Activated CD8-positive, alpha-beta memory T cell treated with anti-CD3 and anti-CD28 coated beads for 36 hours (primary cell): ENCODE results near the gene PRMT1. TPM values are rescaled to one million over a fixed set of nuclear protein-coding genes. Genes with fewer than 3 reads are reported as not detected.

Experiments used
- CTCF ChIA-PET: fragments of 350-600 bp; sonication (Branson Sonifier 250); formaldehyde crosslinking; loops from one replicate; lab custom pipeline; 2021; ENCODE audit warnings: antibody characterized with exemption; lab: Charles Lee
- POLR2A ChIA-PET: fragments of 350-600 bp; sonication (Branson Sonifier 250); formaldehyde crosslinking; loops from one replicate; lab custom pipeline; 2021; ENCODE audit warnings: antibody characterized with exemption; lab: Charles Lee
- total RNA-seq, 2 experiments: library from RNA; stranded (reverse); gene quantifications; one replicate each; pipeline ENCODE4 v1.2.3, GENCODE V29; 2021

The PRMT1 gene
- total RNA-seq, 2 experiments from 2014 or later, result 538 to 559 TPM

DNA sequence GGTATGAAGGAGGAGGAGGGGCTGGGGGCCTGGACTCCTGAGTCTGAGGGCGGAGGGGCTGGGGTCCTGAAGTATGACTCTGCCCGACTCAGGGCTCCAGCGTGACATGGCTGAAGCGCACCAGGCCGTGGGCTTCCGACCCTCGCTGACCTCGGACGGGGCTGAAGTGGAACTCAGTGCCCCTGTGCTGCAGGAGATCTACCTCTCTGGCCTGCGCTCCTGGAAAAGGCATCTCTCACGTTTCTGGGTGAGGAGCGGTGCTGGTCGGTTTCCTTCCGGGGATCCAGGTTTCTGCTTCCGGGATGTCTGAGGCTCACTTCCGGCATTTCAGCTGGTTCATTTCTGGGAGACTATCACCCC lies 15.1 kb downstream of the PRMT1 start:
- ChIA-PET CTCF (interaction anchor here (0.7 to 1.0 kb wide), 3 partner anchors 12 to 44 kb away, joined by 3 to 4 read pairs (median 3); no protein-coding TSS in a partner anchor), POLR2A (no interaction called here)

DNA sequence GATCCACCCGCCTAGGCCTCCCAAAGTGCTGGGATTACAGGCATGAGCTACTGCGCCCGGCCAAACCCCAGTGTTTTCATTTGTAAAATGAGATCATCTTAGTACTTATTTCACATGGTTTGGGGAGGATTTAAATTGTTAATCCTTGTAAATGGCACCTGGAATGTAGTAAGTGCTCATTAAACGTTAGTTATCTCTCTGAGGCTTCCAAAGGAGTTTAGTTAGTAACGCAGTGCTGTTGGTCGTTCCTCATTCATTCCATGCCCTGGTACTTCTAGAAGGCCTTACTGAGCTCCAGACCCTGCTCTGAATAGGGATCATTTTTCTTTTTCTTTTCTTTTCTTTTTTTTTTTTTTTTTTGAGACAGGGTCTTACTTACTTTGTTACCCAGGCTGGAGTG lies 19.0 kb downstream of the PRMT1 start:
- ChIA-PET CTCF (interaction anchor here (1.7 kb wide), 1 partner anchor 15 kb away, joined by 4 read pairs; no protein-coding TSS in a partner anchor), POLR2A (no interaction called here)

GRCh38 chr19:49696865-49697264 lies 19.8 kb downstream of the PRMT1 start:
- ChIA-PET CTCF (no interaction called here), POLR2A (no interaction called here)

DNA sequence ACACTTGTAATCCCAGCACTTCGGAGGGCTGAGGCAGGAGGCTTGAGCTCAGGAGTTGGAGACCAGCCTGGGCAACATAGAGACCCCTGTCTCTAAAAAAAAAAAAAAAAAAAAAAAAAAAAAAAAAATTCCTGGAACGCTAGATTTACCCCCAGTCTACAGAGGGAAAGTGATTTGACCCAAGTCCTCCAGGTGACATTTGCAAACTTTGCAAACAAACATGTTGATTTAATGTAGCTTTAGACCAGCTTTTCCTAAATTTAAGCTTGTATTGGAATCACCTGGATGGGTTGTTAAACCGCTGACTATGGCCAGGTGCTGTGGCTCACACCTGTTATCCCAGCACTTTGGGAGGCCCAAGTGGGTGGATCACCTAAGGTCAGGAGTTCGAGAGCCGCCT lies 22.3 kb downstream of the PRMT1 start:
- CTCF ChIA-PET, result interaction anchor here (0.7 kb wide), 1 partner anchor 18 kb away, joined by 3 read pairs; no protein-coding TSS in a partner anchor
- POLR2A ChIA-PET, result no interaction called here

DNA sequence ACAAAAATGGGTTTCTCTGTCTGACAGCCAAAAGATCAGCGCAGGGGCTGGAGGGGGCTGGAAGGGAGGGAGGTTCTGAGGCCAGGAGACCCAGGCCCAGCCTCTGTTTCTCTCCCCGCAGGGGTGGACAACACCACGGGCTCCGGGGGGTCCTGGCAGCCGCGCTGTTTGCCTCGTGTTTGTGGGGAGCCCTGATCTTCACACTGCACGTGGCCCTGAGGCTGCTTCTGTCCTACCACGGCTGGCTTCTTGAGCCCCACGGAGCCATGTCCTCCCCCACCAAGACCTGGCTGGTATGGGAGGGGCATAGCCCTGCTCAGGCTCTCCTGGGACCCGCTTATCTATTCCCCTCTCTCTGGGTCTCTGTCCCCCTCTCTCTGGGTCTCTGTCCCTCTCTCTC lies 23.5 kb downstream of the PRMT1 start:
- CTCF ChIA-PET, result no interaction called here
- POLR2A ChIA-PET, result no interaction called here

- POLR2A ChIA-PET, result no interaction called here
- CTCF ChIA-PET, result no interaction called here
Observed at GRCh38 chr19:49701271-49701786, 24.3 kb downstream of the PRMT1 start.

DNA sequence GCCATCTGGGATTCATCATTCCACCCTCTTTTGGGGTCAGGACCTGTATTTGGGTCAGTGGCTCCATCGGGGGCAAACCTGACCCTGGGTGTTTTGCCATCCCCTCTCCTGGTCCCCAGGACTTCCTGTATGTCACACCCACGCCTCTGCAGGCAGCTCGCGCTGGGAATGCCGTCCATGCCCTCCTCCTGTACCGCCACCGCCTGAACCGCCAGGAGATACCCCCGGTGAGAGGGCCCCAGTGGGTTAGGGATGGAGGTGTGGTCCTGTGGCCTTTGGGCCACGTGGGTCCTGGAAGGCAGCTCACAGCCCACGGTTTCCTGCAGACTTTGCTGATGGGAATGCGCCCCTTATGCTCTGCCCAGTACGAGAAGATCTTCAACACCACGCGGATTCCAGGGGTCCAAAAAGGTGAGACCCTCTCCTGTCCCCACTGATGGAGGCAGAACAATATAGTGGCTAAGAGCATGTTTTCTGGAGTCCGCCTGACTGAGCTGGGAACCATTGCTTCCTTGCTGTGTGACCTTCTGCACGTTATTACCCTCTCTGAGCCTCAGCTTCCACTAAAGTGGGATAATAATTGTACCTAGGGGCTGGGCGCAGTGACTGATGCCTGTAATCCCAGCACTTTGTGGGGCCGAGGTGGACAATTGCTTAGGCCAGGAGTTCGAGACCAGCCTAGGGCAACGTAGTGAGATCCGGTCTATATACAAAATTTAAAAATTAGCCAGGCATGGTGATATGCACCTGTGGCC lies 28.0 kb downstream of the PRMT1 start:
- ChIA-PET CTCF (interaction anchor here (1.1 kb wide), 1 partner anchor 33 kb away, joined by 4 read pairs; no protein-coding TSS in a partner anchor), POLR2A (no interaction called here)

- CTCF ChIA-PET, result no interaction called here
- POLR2A ChIA-PET, result no interaction called here
Observed at GRCh38 chr19:49705919-49706318, 28.8 kb downstream of the PRMT1 start.

DNA sequence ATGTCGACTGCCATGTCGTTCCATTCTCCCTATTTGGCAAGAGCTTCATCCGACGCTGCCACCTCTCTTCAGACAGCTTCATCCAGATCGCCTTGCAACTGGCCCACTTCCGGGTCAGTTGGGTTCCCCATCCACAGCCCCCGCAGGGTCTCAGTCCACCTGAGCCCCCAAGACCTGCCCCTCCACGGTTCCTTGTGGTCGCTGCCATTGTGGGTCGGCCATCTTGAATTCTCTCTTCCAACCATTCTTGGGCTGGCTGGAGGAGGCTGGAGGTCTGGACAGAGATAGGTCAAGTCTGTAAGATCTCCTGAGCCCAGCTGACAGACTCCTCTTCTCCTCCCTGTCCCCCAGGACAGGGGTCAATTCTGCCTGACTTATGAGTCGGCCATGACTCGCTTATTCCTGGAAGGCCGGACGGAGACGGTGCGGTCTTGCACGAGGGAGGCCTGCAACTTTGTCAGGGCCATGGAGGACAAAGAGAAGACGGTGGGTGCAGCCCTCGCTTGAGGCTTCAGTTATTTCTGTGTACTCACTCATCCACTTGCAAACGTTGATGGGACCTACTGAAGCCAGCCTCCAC lies 33.4 kb downstream of the PRMT1 start:
- ChIA-PET CTCF (no interaction called here), POLR2A (no interaction called here)

- ChIA-PET POLR2A (no interaction called here), CTCF (no interaction called here)
Observed at GRCh38 chr19:49712397-49712859, 35.4 kb downstream of the PRMT1 start.

DNA sequence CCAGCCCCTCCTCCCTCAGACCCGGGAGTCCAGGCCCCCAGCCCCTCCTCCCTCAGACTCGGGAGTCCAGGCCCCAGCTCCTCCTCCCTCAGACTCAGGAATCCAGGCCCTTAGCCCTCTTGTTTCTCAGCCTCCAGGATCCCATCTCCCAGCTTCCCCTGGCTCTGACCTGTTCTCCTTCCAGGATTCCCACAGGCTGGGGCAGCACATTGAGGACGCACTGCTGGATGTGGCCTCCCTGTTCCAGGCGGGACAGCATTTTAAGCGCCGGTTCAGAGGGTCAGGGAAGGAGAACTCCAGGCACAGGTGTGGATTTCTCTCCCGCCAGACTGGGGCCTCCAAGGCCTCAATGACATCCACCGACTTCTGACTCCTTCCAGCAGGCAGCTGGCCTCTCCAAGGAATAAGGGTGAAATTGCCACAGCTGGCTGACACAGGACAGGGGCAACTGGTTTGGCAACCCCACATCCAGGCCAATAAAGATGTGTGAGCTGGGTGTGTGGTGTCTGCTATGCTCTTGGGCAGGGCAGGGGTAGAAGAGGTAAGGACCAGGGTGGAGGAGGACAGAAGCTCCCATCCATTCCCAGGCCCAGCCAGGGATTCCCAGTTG lies 36.3 kb downstream of the PRMT1 start:
- ChIA-PET CTCF (no interaction called here), POLR2A (no interaction called here)

- POLR2A ChIA-PET, result no interaction called here
Observed at GRCh38 chr19:49716154-49716553, 39.1 kb downstream of the PRMT1 start.

GRCh38 chr19:49718511-49718910 lies 41.4 kb downstream of the PRMT1 start:
- ChIA-PET CTCF (interaction anchor here (1.0 to 1.2 kb wide), 2 partner anchors 68 to 87 kb away, joined by 4 to 5 read pairs; no protein-coding TSS in a partner anchor), POLR2A (interaction anchor here (0.6 kb wide), 1 partner anchor 203 kb away, joined by 3 read pairs; no protein-coding TSS in a partner anchor)

More at GRCh38 chr19:49716154-49716553, 39.1 kb downstream of the PRMT1 start:
- CTCF ChIA-PET, result no interaction called here

GRCh38 chr19:49718991-49719390 lies 41.9 kb downstream of the PRMT1 start:
- POLR2A ChIA-PET, result no interaction called here
- CTCF ChIA-PET, result no interaction called here

DNA sequence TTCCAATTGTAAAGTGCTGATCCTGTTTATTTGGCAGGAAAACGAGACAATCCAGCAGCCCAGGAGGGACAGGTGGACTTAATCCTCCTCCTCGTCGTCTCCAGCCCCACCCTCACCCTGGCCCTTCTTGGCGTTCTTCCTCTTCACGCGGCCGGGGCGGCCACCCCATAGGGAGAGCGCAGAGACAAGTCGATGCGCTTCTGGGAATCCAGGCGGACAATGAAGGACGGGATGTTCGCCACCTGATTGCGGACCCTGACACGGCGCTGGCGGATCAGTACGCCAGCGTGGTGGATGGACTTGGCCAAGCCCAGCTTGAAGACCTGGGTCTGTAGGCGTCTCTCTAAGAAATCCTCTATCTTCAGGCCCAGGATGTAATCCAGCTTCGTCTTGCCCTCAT lies 42.3 kb downstream of the PRMT1 start:
- POLR2A ChIA-PET, result interaction anchor here (0.6 kb wide), 3 partner anchors 12 to 89 kb away, joined by 3 to 4 read pairs (median 4); no protein-coding TSS in a partner anchor
- CTCF ChIA-PET, result interaction anchor here (0.6 kb wide), 1 partner anchor 32 kb away, joined by 4 read pairs; no protein-coding TSS in a partner anchor

GRCh38 chr19:49727217-49728030 lies 50.4 kb downstream of the PRMT1 start:
- POLR2A ChIA-PET, result no interaction called here
- CTCF ChIA-PET, result interaction anchor here (1.7 kb wide), 1 partner anchor 10 kb away, joined by 6 read pairs; no protein-coding TSS in a partner anchor

DNA sequence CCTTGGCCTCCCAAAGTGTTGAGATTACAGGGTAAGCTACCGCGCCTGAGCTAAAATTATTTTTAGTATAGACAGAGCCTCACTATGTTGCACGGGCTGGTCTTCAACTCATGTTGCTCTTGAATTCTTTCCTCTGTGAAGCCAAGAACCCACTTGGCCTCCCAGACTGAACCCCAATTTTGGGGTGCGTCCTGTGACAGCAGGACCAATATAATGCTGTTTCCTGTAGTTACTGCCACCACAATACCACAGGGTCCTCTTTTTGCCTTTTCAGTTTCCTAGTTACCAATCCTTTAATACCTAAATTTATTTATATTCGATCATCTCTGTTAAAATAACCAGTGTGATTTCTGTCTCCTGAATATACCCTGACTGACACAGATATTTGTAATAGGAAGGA lies 53.1 kb downstream of the PRMT1 start:
- ChIA-PET CTCF (no interaction called here), POLR2A (no interaction called here)
